Measurements from ENCODE around the gene IFT25.

DNA sequence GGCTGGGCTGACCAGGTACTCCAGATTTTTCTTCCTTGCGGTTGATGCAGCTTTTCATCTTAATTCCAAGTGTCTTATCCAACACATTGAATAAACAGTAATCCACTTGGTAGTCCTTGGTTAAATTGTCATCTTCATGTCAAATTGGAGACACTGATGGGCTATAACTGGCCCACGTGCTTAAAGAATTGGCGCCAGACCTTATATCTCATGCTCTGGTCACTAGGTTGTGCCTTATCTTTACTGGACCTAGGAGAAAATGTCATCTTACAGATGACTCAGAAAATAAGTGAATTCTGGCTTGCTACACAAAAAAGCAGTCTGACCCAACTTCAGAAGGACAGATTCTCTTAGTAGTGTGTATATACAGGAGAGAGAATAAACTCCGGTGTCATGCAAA lies 16.9 kb upstream of the IFT25 start:
- TF ChIP-seq CTCF (conservative IDR thresholded peaks at IDR 0.05) (no peak), EZH2 (IDR thresholded peaks at IDR 0.05; ENCODE audit: low read depth) (no peak)
